ENCODE results near the gene UBXN11.
A peak's percentile ranks its signal among the peaks of the same experiment; 100 is the strongest.

UBXN11 gene

GRCh38 chr1:26285366-26286063 lies 20.9 kb downstream of the UBXN11 start:
- no peak for DNase-seq (ENCODE audit: low read depth in 2 of 2)

DNA sequence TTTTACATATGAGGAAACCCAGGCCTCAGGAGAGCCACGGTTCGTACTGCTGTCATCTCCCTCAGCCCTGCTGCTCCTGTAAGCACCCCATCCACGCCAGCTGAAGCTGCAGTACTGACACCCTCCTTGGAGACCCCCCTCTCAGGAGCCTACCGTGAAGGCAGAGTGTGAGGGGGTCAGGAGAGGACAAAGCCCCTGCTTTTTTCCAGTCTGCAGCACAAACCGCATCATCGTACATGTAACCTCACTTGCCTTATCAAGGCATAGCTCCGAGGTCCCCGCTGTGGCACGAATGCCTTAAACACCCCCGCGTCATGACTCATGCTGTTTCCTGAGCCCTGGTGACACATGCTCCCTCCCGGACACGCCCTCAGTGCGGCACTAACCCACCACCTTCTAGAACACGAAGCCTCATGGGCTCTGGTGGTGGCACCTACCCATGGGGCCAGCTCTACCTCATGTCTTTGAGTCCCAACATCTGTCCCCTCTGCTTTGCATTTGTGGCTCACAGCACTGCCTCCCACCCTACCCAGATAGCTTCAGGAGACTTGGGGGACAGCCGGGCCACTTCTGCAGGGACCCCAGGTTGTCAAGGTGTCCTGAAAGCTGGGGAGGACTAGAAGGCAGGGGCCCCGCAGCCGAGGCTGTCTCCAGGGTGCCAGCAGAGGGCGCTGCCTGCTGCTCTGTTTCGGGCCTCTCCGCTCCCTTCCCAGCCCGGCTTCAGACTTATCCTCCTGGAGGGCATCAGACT lies 21.7 kb downstream of the UBXN11 start:
- DNase-seq (ENCODE audit: low read depth in 2 of 2) = peak; percentile 84 to 88

- no peak for DNase-seq (ENCODE audit: low read depth in 2 of 2)
Observed at GRCh38 chr1:26283871-26284596, 22.4 kb downstream of the UBXN11 start.

GRCh38 chr1:26283279-26283853 lies 23.1 kb downstream of the UBXN11 start:
- DNase-seq (ENCODE audit: low read depth in 2 of 2) = no peak

DNA sequence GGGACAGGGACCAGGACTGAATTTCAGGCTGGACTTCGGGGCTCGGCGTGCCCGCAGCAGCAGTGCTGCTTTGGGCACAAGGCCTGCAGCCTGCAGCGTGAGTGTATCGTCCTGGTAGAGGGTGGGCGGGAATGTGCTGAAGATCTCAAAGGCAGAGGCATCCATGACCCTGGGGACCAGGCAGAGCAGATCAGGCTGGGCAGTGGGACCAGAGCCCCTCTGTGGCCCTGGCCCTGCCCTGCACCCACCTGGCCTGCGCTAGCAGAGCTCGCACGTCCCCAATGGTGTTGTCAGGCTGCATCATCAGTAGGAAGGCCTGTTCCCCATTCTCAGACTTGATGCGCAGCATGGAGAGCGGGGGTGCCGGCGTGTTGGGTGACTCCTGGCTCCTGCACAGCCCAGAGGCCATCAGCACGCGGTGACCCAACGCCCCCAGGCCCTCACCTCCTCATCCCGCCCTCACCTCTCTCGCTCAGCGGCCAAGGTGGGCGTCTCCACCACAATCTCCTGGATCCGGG lies 24.0 kb downstream of the UBXN11 start:
- DNase-seq (ENCODE audit: low read depth in 2 of 2) = no peak

- DNase-seq (ENCODE audit: low read depth in 2 of 2) = no peak
Observed at GRCh38 chr1:26281971-26282370, 24.5 kb downstream of the UBXN11 start.

DNA sequence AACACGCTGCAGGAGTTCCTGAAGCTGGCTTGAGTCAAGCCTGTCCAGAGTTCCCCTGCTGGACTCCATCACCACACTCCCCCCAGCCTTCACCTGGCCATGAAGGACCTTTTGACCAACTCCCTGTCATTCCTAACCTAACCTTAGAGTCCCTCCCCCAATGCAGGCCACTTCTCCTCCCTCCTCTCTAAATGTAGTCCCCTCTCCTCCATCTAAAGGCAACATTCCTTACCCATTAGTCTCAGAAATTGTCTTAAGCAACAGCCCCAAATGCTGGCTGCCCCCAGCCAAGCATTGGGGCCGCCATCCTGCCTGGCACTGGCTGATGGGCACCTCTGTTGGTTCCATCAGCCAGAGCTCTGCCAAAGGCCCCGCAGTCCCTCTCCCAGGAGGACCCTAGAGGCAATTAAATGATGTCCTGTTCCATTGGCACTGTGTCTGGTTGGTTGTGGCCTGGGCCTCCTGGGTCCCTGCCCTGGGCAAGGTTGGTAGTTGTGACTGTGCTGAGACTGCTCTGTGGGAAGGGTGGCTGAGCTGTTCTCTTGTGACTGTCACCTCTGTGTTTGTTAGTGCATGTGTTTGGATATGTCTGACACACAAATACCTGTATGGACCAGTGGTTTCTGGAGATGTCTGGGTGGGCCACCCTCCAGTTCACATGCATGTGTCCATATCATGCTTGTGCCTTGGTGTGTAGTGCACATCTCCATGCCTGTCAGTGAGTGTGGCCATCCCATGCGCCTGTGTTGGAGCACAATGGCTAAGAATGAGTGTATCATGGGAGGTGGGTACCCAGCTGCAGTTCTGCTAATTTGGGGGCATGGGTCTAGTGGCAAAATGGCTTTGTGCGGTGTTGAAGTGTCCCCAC lies 25.1 kb downstream of the UBXN11 start:
- DNase-seq (ENCODE audit: low read depth in 2 of 2) = no peak

DNA sequence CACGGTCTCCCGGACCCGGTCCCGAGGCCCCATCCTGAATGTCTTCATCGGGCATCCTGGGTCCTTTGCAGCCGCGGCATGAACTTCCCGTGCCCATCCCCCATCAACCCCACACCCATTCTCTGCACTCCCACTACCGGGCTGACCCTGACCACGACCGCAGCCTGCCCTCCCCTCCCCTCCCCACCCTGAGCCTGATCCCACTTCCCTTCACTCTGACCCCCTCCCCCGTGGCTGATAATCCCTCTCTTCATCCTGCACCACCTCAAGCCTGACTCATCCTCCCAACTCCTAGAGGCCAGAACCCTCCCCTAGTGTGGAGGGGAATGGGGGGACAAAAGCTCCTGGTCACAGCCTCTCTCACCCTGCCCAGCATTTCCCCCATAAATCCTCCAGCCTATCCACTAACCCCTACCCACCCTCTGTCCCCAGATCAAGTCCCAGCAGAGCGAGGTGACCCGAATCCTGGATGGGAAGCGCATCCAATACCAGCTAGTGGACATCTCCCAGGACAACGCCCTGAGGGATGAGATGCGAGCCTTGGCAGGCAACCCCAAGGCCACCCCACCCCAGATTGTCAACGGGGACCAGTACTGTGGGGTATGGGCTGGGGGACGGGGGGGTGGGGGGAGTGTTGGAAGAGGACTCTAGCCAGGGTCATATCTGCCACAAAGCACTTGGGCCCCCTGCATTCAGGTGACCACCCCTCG lies 25.9 kb downstream of the UBXN11 start:
- no peak for DNase-seq (ENCODE audit: low read depth in 2 of 2)

- peak; percentile 66 to 67 for DNase-seq (ENCODE audit: low read depth in 2 of 2)
Observed at GRCh38 chr1:26279456-26280332, 26.7 kb downstream of the UBXN11 start, which contains the start of gene SH3BGRL3. Gene SH3BGRL3 (plus strand): TSS chr1:26280086. CDS start chr1:26280156, 70 bp downstream.

- no peak for DNase-seq (ENCODE audit: low read depth in 2 of 2)
Observed at GRCh38 chr1:26278724-26279455, 27.5 kb downstream of the UBXN11 start.

GRCh38 chr1:26278303-26278702 lies 28.1 kb downstream of the UBXN11 start:
- DNase-seq (ENCODE audit: low read depth in 2 of 2) = no peak

GRCh38 chr1:26277719-26278118 lies 28.7 kb downstream of the UBXN11 start:
- no peak for DNase-seq (ENCODE audit: low read depth in 2 of 2)

DNA sequence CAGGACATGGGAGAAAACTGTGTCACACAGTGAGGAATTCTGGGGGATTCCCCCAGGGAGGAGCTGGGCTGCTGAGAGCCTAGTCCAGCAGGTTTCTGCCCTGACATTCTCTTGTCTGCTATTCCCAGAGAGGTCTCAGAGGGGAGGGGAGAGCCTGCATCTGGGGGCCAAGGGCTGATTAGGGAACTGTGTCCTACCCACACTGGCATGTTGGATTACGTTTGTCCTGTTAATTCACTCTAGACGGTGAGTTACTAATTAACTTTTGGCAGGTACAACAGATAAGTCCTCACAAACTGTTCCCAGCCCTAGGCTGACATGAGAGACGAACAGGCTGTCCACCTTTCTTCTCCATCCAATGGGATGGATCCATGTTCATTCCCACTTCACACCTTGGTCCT lies 29.2 kb downstream of the UBXN11 start:
- no peak for DNase-seq (ENCODE audit: low read depth in 2 of 2)

DNA sequence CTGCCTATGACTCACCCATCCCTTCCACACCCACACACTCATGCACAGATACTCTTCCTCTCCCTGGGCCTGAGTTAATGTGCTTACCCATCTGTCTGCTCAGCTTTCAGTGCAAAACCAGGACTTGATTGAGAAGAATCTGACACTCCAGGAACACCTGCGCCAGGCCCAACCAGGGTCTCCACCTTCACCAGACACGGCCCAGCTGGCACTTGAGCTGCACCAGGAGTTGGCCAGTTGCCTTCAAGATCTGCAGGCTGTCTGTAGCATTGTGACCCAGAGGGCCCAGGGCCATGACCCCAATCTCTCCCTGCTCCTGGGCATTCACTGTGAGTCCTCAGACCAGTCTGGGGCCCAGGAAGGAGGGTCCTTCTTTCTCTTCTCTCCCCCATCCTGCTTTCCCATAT lies 30.0 kb downstream of the UBXN11 start:
- no peak for DNase-seq (ENCODE audit: low read depth in 2 of 2)

- DNase-seq (ENCODE audit: low read depth in 2 of 2) = peak; percentile 52 to 62
Observed at GRCh38 chr1:26275580-26276431, 30.6 kb downstream of the UBXN11 start.

- DNase-seq (ENCODE audit: low read depth in 2 of 2) = no peak
Observed at GRCh38 chr1:26274801-26275425, 31.5 kb downstream of the UBXN11 start.

DNA sequence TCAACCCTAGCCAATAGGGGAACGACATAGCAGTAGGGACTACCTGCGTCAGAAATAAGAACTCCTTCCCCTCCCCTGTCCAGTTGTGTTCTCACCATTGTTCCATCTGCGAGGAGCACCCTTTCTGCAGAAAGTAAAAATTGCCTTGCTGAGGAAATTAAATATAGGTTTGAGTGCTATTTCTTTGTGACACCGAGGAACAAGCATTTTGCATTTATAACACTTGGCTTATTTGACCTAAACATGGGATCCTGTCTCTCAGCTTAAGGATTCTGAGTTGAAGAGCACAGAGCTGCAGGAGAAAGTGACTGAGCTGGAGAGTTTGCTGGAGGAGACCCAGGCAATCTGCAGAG lies 37.3 kb downstream of the UBXN11 start:
- DNase-seq (ENCODE audit: low read depth in 2 of 2) = no peak
